HG02885 (cell line): ENCODE results near the gene ITGBL1.

Experiments
- ATAC-seq: cut with Tn5 transposase; IDR thresholded peaks from one replicate; pipeline ENCODE4 v1.9.1; 2021; ENCODE audit warnings: mild to moderate bottlenecking; ENCODE audit not compliant: unreplicated experiment, poor library complexity

The ITGBL1 gene, protein sequence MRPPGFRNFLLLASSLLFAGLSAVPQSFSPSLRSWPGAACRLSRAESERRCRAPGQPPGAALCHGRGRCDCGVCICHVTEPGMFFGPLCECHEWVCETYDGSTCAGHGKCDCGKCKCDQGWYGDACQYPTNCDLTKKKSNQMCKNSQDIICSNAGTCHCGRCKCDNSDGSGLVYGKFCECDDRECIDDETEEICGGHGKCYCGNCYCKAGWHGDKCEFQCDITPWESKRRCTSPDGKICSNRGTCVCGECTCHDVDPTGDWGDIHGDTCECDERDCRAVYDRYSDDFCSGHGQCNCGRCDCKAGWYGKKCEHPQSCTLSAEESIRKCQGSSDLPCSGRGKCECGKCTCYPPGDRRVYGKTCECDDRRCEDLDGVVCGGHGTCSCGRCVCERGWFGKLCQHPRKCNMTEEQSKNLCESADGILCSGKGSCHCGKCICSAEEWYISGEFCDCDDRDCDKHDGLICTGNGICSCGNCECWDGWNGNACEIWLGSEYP

DNA sequence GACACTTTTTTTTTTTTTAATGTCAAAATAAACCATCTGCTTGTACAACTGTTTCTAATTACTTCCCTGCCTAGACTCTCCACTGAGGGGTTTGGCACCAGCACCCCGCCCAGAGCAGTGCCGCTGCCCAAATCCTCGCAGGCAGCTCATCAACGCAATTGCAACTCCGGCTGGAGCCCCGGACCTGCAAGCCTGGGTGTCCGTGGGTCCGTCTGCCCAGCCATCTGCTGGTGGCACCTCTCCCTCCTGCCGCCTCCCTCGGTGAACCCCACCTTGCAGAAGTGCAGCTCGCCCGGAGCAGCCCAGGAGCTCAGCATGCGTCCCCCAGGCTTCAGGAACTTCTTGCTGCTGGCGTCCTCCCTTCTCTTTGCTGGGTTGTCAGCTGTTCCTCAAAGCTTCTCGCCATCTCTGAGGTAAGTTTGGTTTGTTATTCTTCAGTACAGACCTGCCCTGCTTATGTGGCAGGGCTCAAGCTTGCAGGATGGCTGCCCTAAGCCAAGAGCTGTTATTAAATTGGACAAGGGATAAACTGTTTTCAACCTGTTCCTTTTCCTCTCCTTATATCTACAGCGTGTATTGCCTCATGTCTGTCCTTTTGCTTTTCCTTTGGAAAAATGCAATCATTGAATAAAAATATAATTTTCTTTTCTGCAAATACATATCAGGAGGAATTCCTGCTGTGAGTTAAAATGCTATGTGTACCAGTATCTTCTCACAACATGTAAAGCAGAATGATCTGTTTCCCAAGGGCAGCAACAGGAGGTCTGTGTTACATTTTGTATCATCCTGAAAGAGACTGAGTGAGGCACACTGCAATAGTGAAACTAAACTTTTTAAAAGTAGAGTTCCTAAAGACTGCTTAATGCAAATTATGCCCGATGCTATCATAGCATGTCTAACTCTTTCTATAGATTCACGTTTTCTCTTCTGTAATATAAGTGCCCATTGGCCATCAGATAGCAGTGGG lies at the start of gene ITGBL1:
Gene ITGBL1 (plus strand): TSS at position 157 of the 967 bp plus-strand sequence. CDS start 159 bp downstream, at position 316.
- peak; percentile 89 for ATAC-seq

DNA sequence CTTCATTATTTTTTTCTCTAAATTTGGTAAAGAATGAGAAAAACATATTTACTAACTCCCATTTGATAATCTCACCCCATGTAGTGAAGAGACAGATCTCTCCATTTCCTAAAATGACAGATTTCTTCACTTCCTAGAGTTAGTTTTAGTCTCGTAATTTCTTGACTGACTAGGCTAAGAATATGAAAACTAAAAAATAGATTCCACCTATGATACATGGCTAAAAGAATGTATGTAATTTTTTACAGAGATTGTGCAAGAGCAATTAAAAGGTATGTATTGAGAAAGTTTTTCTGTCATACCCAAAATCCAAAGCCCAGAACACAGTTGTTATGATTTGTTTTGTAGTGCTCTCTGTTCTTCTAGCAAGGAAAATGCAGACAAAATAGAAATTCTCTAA lies 45.7 kb upstream of the ITGBL1 start:
- ATAC-seq, result no peak

DNA sequence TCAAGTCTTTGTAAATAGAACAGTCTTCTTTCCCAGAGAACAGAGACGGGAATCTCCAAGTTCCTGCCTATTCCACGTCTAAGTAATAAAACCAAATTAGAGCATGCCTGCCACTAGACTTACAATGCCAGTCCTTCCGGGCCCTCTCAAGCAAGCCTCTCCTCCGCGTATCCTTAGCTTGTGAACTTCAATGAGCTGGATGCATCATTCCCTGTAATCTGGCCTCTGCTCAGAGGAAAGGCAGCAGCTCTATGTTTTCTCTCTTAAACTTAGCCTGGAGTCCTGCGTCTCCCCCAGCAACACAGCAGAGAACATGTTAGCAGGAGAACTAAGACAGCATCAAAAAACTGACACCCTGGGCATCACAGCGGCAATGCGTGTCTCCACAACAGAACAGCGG lies 44.3 kb upstream of the ITGBL1 start:
- no peak for ATAC-seq

- ATAC-seq, result no peak
Measured at GRCh38 chr13:101408992-101409656, 43.4 kb upstream of the ITGBL1 start.

- no peak for ATAC-seq
Measured at GRCh38 chr13:101412076-101412475, 40.4 kb upstream of the ITGBL1 start.

GRCh38 chr13:101415358-101416174 lies 36.9 kb upstream of the ITGBL1 start:
- no peak for ATAC-seq

GRCh38 chr13:101416181-101417042 lies 36.1 kb upstream of the ITGBL1 start, which contains the start of gene NALCN:
Gene NALCN, minus strand, starts transcription at chr13:101416508. Its CDS starts 17,382 bp downstream, at chr13:101399126.
- ATAC-seq, result no peak

DNA sequence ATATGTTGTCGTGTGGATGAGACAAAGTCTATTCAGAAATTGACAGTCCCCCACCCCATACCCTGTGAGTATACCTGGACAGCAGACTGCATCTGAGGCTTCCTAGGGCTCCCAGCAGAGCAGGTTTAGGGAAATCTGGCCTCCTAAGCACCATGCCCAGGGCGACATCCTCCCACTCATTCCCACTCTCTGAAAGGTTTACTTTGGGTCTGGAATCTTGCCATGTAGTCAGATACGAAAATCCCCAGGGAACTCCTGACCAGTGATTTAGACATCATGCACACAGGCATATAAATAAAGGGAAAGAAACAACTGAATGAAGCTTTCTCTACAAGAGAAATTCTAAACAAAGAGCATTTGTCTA lies 35.5 kb upstream of the ITGBL1 start:
- no peak for ATAC-seq

- no peak for ATAC-seq
Measured at GRCh38 chr13:101417501-101417900, 35.0 kb upstream of the ITGBL1 start.

- ATAC-seq, result no peak
Measured at GRCh38 chr13:101423872-101424271, 28.6 kb upstream of the ITGBL1 start.

- ATAC-seq, result no peak
Measured at GRCh38 chr13:101424381-101425155, 27.9 kb upstream of the ITGBL1 start.

- no peak for ATAC-seq
Measured at GRCh38 chr13:101425156-101425471, 27.4 kb upstream of the ITGBL1 start.

- ATAC-seq, result no peak
Measured at GRCh38 chr13:101425623-101426022, 26.9 kb upstream of the ITGBL1 start.

DNA sequence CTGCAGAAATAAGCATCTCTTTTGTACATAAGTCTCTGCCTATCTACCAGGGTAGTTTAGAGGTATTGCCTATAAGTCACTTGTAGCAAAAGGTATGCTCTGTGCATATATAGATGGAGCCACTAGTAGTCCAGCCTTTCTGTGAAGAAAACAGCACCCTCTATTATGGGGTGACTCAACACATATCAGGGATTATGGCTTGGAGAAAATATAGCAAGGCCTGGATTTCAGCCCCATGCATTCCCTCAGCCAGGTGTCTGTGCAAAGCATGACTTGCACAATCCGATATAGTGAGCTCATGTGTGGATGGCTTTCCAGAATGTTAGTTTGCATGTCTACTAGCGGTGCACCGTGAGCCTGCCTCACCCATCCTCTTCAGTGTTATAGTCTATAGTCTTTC lies 22.7 kb upstream of the ITGBL1 start:
- no peak for ATAC-seq

- ATAC-seq, result no peak
Measured at GRCh38 chr13:101433895-101434294, 18.6 kb upstream of the ITGBL1 start.

- ATAC-seq, result no peak
Measured at GRCh38 chr13:101434486-101434885, 18.0 kb upstream of the ITGBL1 start.

DNA sequence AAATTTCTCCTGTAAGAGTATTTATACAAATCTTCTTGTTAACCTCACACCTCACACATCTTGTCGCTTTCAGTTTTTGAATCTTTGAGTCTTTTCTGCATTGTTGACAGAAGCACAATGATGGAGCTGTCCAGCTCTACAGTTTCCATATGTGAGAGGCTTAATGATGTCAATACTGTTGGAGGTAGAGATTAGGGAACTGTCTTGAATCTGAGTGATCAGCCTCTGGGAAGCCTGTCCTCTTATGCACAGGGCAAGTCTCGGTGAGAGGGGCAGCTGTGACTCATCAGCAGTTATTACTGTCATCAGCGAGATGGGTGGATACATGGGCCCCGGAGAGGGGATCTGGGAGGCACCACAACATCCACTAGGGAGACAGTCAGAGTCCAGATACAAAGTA lies 4.6 kb upstream of the ITGBL1 start:
- ATAC-seq, result no peak
